GM12875 (cell line): ENCODE measurements around the gene SEMA7A.

Experiments used
- H3K4me3 ChIP-seq: one replicate; pipeline ENCODE4 v1.5.1; 2011; ENCODE audit warnings: low read depth, low read length, control low read depth
- CTCF ChIP-seq: IDR thresholded peaks from 2 replicates; pipeline ENCODE4 v1.5.1; 2011; ENCODE audit warnings: low read depth, mild to moderate bottlenecking, control low read depth, inconsistent platforms, low read length, moderate library complexity, borderline replicate concordance; ENCODE audit not compliant: insufficient read depth

SEMA7A gene

GRCh38 chr15:74464897-74465296 is 31.1 kb upstream of the SEMA7A start:
- TF ChIP-seq CTCF = no peak
- H3K4me3 ChIP-seq = no peak overlapping the region

GRCh38 chr15:74464216-74464615 is 30.5 kb upstream of the SEMA7A start:
- H3K4me3 ChIP-seq = no peak overlapping the region
- no peak for TF ChIP-seq CTCF

GRCh38 chr15:74463634-74464033 is 29.9 kb upstream of the SEMA7A start:
- TF ChIP-seq CTCF = no peak
- H3K4me3 ChIP-seq = peak overlapping the region; percentile 95

- no peak for TF ChIP-seq CTCF
- peak overlapping the region; percentile 95 for H3K4me3 ChIP-seq
These were observed 28.2 kb upstream of the SEMA7A start for GRCh38 chr15:74461847-74462511.

- TF ChIP-seq CTCF = no peak
- H3K4me3 ChIP-seq = peak within 1 kb of the TSS; percentile 95
These were observed 27.4 kb upstream of the SEMA7A start, which contains the start of gene UBL7 for GRCh38 chr15:74460871-74461846. UBL7 (minus strand) TSS chr15:74461160; CDS start chr15:74458867, 2,293 bp downstream.

- TF ChIP-seq CTCF = no peak
- H3K4me3 ChIP-seq = peak overlapping the region; percentile 95
These were observed 26.5 kb upstream of the SEMA7A start for GRCh38 chr15:74460298-74460697.

- peak overlapping the region; percentile 95 for H3K4me3 ChIP-seq
These were observed 26.0 kb upstream of the SEMA7A start for GRCh38 chr15:74459798-74460197.
